HEK293T (cell line): ENCODE results near the gene PTTG1IP.

Source experiments
- ARNT ChIP-seq: fragments of 450-650 bp; IDR thresholded peaks from 2 replicates; pipeline ENCODE4 v1.6.1; 2017; ENCODE audit warnings: mild to moderate bottlenecking
- BHLHE40 ChIP-seq: fragments of 450-650 bp; IDR thresholded peaks from 2 replicates; pipeline ENCODE4 v1.6.1; 2016; ENCODE audit warnings: mild to moderate bottlenecking, moderate library complexity, borderline replicate concordance
- ELF4 ChIP-seq: fragments of 450-650 bp; IDR thresholded peaks from 2 replicates; pipeline ENCODE4 v1.6.1; 2017; ENCODE audit warnings: antibody characterized with exemption
- FOXK2 ChIP-seq: fragments of 450-650 bp; IDR thresholded peaks from 2 replicates; pipeline ENCODE4 v1.6.1; 2016; ENCODE audit warnings: mild to moderate bottlenecking
- FOXM1 ChIP-seq: fragments of 450-650 bp; IDR thresholded peaks from 2 replicates; pipeline ENCODE4 v1.6.1; 2017; ENCODE audit warnings: mild to moderate bottlenecking, borderline replicate concordance
- HDGF ChIP-seq: fragments of 450-650 bp; IDR thresholded peaks from 2 replicates; pipeline ENCODE4 v1.6.1; 2017; ENCODE audit warnings: antibody characterized with exemption, borderline replicate concordance
- L3MBTL2 ChIP-seq: fragments of 450-650 bp; conservative IDR thresholded peaks from 2 replicates; pipeline ENCODE4 v1.6.1; 2016; ENCODE audit warnings: mild to moderate bottlenecking
- LEF1 ChIP-seq: fragments of 450-650 bp; IDR thresholded peaks from 2 replicates; pipeline ENCODE4 v1.6.1; 2017; ENCODE audit warnings: mild to moderate bottlenecking, borderline replicate concordance
- SP1 ChIP-seq: fragments of 450-650 bp; IDR thresholded peaks from 2 replicates; pipeline ENCODE4 v1.6.1; 2017
- SUZ12 ChIP-seq: fragments of 450-650 bp; IDR thresholded peaks from 2 replicates; pipeline ENCODE4 v1.6.1; 2016; ENCODE audit warnings: mild to moderate bottlenecking
- ZNF384 ChIP-seq: fragments of 450-650 bp; IDR thresholded peaks from 2 replicates; pipeline ENCODE4 v1.6.1; 2016

DNA sequence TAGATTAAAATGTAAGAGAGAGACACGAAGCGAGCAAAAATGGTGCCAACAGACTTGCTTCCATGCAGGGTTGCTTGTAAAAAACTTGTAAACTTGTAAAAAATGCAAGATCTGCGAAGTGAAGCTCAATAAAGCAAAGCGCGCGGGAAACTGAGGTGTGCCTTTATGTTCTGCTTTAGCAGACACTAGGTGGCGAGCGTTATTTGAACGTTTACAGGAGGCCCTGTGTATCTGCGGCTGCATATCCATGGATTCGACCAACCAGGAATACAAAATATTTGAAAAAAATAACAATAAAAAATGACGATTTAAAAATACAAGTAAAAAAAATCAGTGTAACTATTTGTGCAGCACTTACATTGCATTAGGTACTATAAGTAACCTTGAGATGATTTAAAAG, 73.4 kb downstream of the PTTG1IP start:
- TF ChIP-seq ELF4 (no peak), SP1 (no peak), L3MBTL2 (peak; percentile 53; the same call in 1 of the 2 replicates), FOXM1 (no peak), FOXK2 (no peak), ZNF384 (no peak), BHLHE40 (no peak), SUZ12 (no peak), HDGF (no peak), ARNT (no peak), LEF1 (no peak)
